GM19043 (cell line): ENCODE measurements around the gene REXO4.

ENCODE experiments used
- ATAC-seq: cut with Tn5 transposase; IDR thresholded peaks from one replicate; pipeline ENCODE4 v1.9.1; 2021; ENCODE audit warnings: low read depth; ENCODE audit not compliant: unreplicated experiment

The REXO4 gene

GRCh38 chr9:133417541-133418461, at the start of gene REXO4:
Gene REXO4 (minus strand): TSS chr9:133418010. CDS start chr9:133417844, 166 bp downstream.
- ATAC-seq: peak; percentile 77

GRCh38 chr9:133467101-133467500, 49.3 kb upstream of the REXO4 start:
- ATAC-seq: no peak

GRCh38 chr9:133465984-133466383, 48.2 kb upstream of the REXO4 start:
- no peak for ATAC-seq

- ATAC-seq: no peak
These were observed 46.8 kb upstream of the REXO4 start for GRCh38 chr9:133464638-133465037.

DNA sequence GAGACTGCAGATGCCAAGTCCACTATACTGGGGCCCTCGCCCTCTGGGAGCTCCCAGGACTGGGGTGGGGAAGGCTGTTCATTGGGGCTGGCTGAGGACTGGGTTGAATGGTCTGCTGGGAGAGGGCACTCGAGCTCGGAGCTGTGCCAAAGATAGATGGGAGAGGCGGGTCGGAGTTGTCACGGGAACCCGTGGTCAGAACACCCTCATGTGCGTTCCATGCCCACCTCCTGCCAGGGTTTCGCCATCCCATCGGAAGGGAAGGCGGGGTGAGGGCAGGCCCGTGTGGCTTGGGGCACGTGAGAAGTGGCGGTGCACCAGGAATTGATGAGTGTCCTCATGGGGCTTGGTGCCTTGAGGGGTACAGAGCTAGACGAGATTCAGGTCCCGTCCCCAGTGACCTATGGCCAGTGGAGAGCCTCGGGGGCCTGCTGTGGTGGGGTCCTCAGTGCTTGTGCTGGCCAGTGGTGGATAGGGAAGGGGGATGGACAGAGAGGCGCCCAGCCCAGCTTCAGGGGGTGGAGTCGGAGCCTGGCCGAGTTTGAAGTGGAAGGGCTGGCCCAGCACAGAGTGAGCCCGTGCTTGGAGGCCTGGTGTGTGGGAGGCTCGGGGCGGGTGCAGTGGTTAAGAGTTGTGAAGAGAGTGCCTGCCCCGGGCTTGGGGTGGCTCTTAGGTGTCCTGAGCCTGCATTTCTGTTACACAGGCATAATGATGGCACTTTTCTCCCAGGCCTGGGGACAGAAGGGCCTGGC, 46.2 kb upstream of the REXO4 start:
- ATAC-seq: no peak

GRCh38 chr9:133463234-133463863, 45.5 kb upstream of the REXO4 start:
- no peak for ATAC-seq

DNA sequence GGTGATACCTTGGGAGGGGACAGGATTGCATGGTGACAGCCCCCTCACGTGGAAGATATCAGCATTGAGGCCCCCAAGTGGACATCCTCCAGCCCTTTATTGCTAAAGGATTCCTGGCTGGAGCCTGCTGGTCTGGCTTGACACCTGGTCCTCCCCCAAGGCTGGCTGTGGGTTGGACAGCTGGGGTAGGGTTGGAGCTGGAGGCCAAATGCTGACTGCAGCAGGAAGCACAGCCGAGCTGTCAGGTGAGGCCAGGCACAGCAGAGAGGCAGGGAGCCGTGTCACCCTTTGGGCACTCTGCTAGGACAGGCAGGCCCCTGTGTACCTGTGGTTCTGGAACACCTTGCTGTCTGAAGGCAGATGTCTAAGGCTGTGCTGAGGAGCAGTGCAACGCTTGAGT, 44.2 kb upstream of the REXO4 start:
- ATAC-seq: no peak

- ATAC-seq: peak; percentile 13
These were observed 42.8 kb upstream of the REXO4 start for GRCh38 chr9:133460405-133461175.

GRCh38 chr9:133459476-133460404, 41.9 kb upstream of the REXO4 start, which contains the start of gene CACFD1:
Gene CACFD1 (plus strand): TSS chr9:133459978. CDS start chr9:133460067, 89 bp downstream.
- ATAC-seq: peak; percentile 69

GRCh38 chr9:133458643-133459312, 41.0 kb upstream of the REXO4 start:
- no peak for ATAC-seq

- ATAC-seq: no peak
These were observed 39.9 kb upstream of the REXO4 start for GRCh38 chr9:133457748-133458147.

DNA sequence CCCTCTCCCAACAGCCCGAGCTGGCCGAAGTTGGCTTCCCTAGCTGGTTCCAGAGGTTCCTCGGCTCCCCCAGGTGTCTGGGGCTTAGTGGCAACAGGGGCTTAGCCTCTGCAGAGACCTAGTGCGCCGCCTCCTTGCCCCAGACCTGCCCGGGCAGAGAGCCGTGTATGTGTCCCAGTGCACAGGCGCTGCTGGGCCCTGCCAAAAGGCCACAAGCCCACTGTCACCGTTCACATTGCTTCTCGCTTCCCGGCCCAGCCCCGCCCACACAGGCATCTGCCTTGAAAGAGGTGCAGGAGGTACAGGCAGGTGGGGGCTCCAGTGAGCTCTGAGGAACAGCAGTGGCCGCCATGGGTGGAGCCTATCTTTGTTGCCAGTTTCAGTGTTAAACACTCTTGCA, 39.4 kb upstream of the REXO4 start:
- no peak for ATAC-seq

DNA sequence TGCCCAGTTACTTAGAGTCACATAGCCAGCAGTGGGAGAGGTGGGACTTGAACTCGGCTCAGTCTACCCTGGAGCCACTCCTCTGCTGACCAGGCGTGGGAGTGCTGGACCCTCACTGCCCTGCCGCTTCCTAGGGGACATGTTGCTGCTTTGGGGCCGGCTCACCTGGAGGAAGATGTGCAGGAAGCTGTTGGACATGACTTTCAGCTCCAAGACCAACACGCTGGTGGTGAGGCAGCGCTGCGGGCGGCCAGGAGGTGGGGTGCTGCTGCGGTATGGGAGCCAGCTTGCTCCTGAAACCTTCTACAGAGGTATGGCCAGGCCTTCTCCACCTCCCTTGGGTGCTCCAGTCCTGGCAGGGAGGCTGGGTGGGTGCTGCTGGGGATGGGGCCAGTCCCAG, 38.6 kb upstream of the REXO4 start:
- ATAC-seq: no peak

- ATAC-seq: no peak
These were observed 38.1 kb upstream of the REXO4 start for GRCh38 chr9:133455936-133456335.

- no peak for ATAC-seq
These were observed 37.3 kb upstream of the REXO4 start for GRCh38 chr9:133454943-133455673.

DNA sequence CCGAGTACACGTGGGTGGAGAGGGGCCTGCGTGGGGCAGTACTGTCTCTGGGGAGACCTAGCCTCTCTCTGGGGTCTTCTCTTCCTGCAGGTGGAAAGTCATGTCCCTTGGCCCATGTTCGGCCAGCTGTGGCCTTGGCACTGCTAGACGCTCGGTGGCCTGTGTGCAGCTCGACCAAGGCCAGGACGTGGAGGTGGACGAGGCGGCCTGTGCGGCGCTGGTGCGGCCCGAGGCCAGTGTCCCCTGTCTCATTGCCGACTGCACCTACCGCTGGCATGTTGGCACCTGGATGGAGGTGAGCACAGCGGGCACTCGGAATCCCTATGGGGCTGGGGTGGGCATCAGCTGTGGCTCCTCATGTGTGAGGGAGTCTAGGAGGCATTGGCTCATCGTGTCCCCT, 36.5 kb upstream of the REXO4 start:
- ATAC-seq: no peak

GRCh38 chr9:133453651-133454050, 35.8 kb upstream of the REXO4 start:
- no peak for ATAC-seq

DNA sequence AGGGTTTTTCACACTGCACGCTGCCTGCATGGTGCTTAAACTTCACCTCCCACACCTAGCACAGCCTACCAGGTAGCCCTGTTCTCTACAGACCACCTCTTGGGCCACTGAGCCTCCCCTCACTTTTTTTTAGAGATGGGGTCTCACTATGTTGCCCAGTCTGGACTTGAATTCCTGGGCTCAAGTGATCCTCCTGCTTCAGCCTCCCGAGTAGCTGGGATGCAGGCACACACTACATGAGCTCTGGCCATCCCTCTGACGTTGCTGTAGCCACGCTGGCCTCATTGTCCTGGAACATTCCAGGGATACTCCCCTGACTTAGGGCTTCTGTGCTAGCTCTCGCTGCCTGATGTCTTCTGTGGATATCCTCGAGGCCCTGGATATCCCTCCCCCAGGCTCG, 34.8 kb upstream of the REXO4 start:
- no peak for ATAC-seq
